Sigmoid colon (tissue), 7 donors: Measurements from ENCODE around the gene EMILIN2. TPM values are rescaled to one million over a fixed set of nuclear protein-coding genes. Genes with fewer than 3 reads are reported as not detected.
"Not testable (repeated sequence)": the region's sequence is repeated elsewhere in the genome, so short reads cannot be mapped to it uniquely, and the experiment has no call there.

Experiments
- DNase-seq: peaks from one replicate; pipeline ENCODE4 v3.0.0-alpha.2; 2019
- H3K27ac ChIP-seq, 4 donors: fragments of 200-600 bp; sonication (generic); one replicate each; pipeline ENCODE4 v1.5.1; 2016 to 2019; ENCODE audit warnings: mild to moderate bottlenecking in 1 of 4
- H3K27me3 ChIP-seq, 3 donors: fragments of 200-600 bp; sonication (generic); one replicate each; pipeline ENCODE4 v1.5.1; 2019; ENCODE audit warnings: mild to moderate bottlenecking in 1 of 3
- H3K36me3 ChIP-seq, 4 donors: fragments of 200-600 bp; sonication (generic); one replicate each; pipeline ENCODE4 v1.5.1; 2016 to 2019
- H3K4me1 ChIP-seq, 4 donors: fragments of 200-600 bp; sonication (generic); one replicate each; pipeline ENCODE4 v1.5.1; 2017 to 2019
- H3K4me3 ChIP-seq, 4 donors: fragments of 200-600 bp; sonication (generic); one replicate each; pipeline ENCODE4 v1.5.1; 2017 to 2019; ENCODE audit warnings: mild to moderate bottlenecking in 2 of 4, moderate library complexity in 1 of 4
- H3K9me3 ChIP-seq, 4 donors: fragments of 200-600 bp in 3 of 4; sonication (generic) in 3 of 4; one replicate each; pipeline versions ENCODE4 v1.5.1 to v1.6.1; 2013 to 2019
- CTCF ChIP-seq, 4 experiments: fragments of 450-650 bp in 3 of 4; fragments of 200-600 bp in 1 of 4; IDR thresholded peaks; one replicate each; pipeline ENCODE4 v1.5.1; 2016 to 2019; ENCODE audit warnings: antibody characterized with exemption in 4 of 4, mild to moderate bottlenecking in 3 of 4, moderate library complexity in 2 of 4
- EP300 ChIP-seq, 4 donors: sonication (generic); formaldehyde crosslinking; IDR thresholded peaks; one replicate each; pipeline ENCODE4 v1.6.1; 2017; ENCODE audit warnings: antibody characterized with exemption in 4 of 4
- POLR2A ChIP-seq, 2 donors: fragments of 450-650 bp; IDR thresholded peaks; one replicate each; pipeline ENCODE4 v1.6.1; 2016; ENCODE audit warnings: antibody characterized with exemption in 2 of 2, mild to moderate bottlenecking in 2 of 2, moderate library complexity in 2 of 2
- POLR2AphosphoS5 ChIP-seq, 4 donors: sonication (generic); formaldehyde crosslinking; IDR thresholded peaks; one replicate each; pipeline ENCODE4 v1.6.1; 2017; ENCODE audit warnings: antibody characterized with exemption in 4 of 4
- WGBS, 2 donors: extraction: QIAGEN DNeasy Blood & Tissue Kit; methylation state at CpG; one replicate each; pipeline ENCODE4 v1.1.7; 2013; 5-methylcytosine and 5-hydroxymethylcytosine counted together
- intact Hi-C: fragments of 100-400 bp; cut with DNase I; formaldehyde crosslinking; loops from one replicate; pipeline ENCODE4 v1.15.1; 2023
- polyA plus RNA-seq, 3 donors: library from polyadenylated mRNA; stranded (reverse); fragments of 200-250 nt; gene quantifications; one replicate each; pipeline ENCODE4 v1.2.3, GENCODE V29; 2013
- total RNA-seq, 4 donors: library from RNA; depleted of rRNA; stranded (reverse); fragments of >200 nt; gene quantifications; one replicate each; pipeline ENCODE4 v1.1.0, GENCODE V29; 2016
- donor health status: healthy with polysubstance abuse.
- donor health status: Bipolar disorder and iron deficiency.
- donor health status: healthy.

The EMILIN2 gene
- total and polyA plus RNA-seq, 7 donors, result 4.8 to 12.0 (median 9.5) TPM

GRCh38 chr18:2850816-2851215, 4.0 kb downstream of the EMILIN2 start:
- intact Hi-C loops, result no loop called here
- TF ChIP-seq POLR2AphosphoS5 (IDR thresholded peaks at IDR 0.05), result no peak
- no peak for TF ChIP-seq CTCF (IDR thresholded peaks at IDR 0.05)
- TF ChIP-seq POLR2A (IDR thresholded peaks at IDR 0.05), result no peak
- peaks cover 14 to 41% (median 23%) of the 10 kb centered on the region in 3 donors for H3K27me3 ChIP-seq
- peaks cover 0 to 21% (median 20%) of the 10 kb centered on the region in 4 donors for H3K4me1 ChIP-seq
- DNase-seq, result no peak
- H3K4me3 ChIP-seq, result no peak overlapping the region
- H3K9me3 ChIP-seq, result no peaks in the 10 kb centered on the region
- no peak overlapping the region for H3K27ac ChIP-seq
- WGBS, 2 donors, result 95 to 96% methylated on average over 2 of the region's 2 CpGs
- H3K36me3 ChIP-seq, result no peaks in the 10 kb centered on the region

GRCh38 chr18:2851771-2852170, 5.0 kb downstream of the EMILIN2 start:
- Histone ChIP-seq H3K27ac (no peak overlapping the region), H3K36me3 (no peaks in the 10 kb centered on the region), H3K4me1 (peaks cover 0 to 14% (median 12%) of the 10 kb centered on the region in 4 donors), H3K4me3 (no peak overlapping the region), H3K27me3 (peaks cover 11 to 32% (median 19%) of the 10 kb centered on the region in 3 donors), H3K9me3 (no peaks in the 10 kb centered on the region)
- intact Hi-C loops, result no loop called here
- TF ChIP-seq POLR2A (IDR thresholded peaks at IDR 0.05) (no peak), CTCF (IDR thresholded peaks at IDR 0.05) (no peak), POLR2AphosphoS5 (IDR thresholded peaks at IDR 0.05) (no peak), EP300 (IDR thresholded peaks at IDR 0.05) (no peak)
- 89 to 93% methylated on average over 8 of the region's 8 CpGs for WGBS, 2 donors
- DNase-seq, result no peak

GRCh38 chr18:2852460-2852859, 5.7 kb downstream of the EMILIN2 start:
- H3K36me3 ChIP-seq, H3K27ac ChIP-seq, H3K9me3 ChIP-seq, H3K4me3 ChIP-seq, DNase-seq, intact Hi-C loops: not testable (repeated sequence)
- WGBS, 2 donors, result 74 to 91% methylated on average over 12 of the region's 12 CpGs
- peaks cover 0 to 13% (median 6%) of the 10 kb centered on the region in 4 donors for H3K4me1 ChIP-seq
- H3K27me3 ChIP-seq, result peaks cover 4 to 25% (median 12%) of the 10 kb centered on the region in 3 donors

GRCh38 chr18:2853173-2853925, 6.5 kb downstream of the EMILIN2 start:
- TF ChIP-seq POLR2AphosphoS5 (IDR thresholded peaks at IDR 0.05) (no peak), CTCF (IDR thresholded peaks at IDR 0.05) (no peak), EP300 (IDR thresholded peaks at IDR 0.05) (no peak), POLR2A (IDR thresholded peaks at IDR 0.05) (no peak)
- Histone ChIP-seq H3K4me1 (peaks cover 0 to 7% (median 0%) of the 10 kb centered on the region in 4 donors), H3K9me3 (no peaks in the 10 kb centered on the region), H3K27ac (peak overlapping the region in 1 of 4 donors; percentile 41), H3K36me3 (no peaks in the 10 kb centered on the region), H3K27me3 (peaks cover 0 to 16% (median 4%) of the 10 kb centered on the region in 3 donors), H3K4me3 (no peak overlapping the region)
- WGBS, 2 donors, result 88 to 89% methylated on average over 18 of the region's 18 CpGs
- intact Hi-C loops, result no loop called here
- peak; percentile 24 for DNase-seq

- 39 to 62% methylated on average over 7 of the region's 7 CpGs for WGBS, 2 donors
- intact Hi-C loops, result no loop called here
- H3K36me3 ChIP-seq, result no peaks in the 10 kb centered on the region
- H3K4me1 ChIP-seq, result peaks cover 0 to 7% (median 0%) of the 10 kb centered on the region in 4 donors
- no peaks in the 10 kb centered on the region for H3K9me3 ChIP-seq
- peaks cover 0 to 8% (median 4%) of the 10 kb centered on the region in 3 donors for H3K27me3 ChIP-seq
- H3K27ac ChIP-seq, result peak overlapping the region in 2 of 4 donors; percentile 7 to 41
- no peak overlapping the region for H3K4me3 ChIP-seq
- DNase-seq, result peak; percentile 55
- TF ChIP-seq CTCF (IDR thresholded peaks at IDR 0.05) (no peak), POLR2AphosphoS5 (IDR thresholded peaks at IDR 0.05) (no peak), POLR2A (IDR thresholded peaks at IDR 0.05) (no peak), EP300 (IDR thresholded peaks at IDR 0.05) (no peak)
Observed at GRCh38 chr18:2853926-2854664, 7.3 kb downstream of the EMILIN2 start.
